Activated gamma-delta T cell treated with Interleukin-2 at 50 U/mL for 16 hours (primary cell): Measurements from ENCODE around the gene FAM124A.
A peak's percentile ranks its signal among the peaks of the same experiment; 100 is the strongest.
"Not testable (repeated sequence)": the region's sequence is repeated elsewhere in the genome, so short reads cannot be mapped to it uniquely, and the experiment has no call there.

Experiments
- DNase-seq: peaks from one replicate; pipeline ENCODE4 v3.0.0-alpha.2; 2020

FAM124A gene

GRCh38 chr13:51275101-51275500, 52.9 kb downstream of the FAM124A start:
- DNase-seq: no peak

DNA sequence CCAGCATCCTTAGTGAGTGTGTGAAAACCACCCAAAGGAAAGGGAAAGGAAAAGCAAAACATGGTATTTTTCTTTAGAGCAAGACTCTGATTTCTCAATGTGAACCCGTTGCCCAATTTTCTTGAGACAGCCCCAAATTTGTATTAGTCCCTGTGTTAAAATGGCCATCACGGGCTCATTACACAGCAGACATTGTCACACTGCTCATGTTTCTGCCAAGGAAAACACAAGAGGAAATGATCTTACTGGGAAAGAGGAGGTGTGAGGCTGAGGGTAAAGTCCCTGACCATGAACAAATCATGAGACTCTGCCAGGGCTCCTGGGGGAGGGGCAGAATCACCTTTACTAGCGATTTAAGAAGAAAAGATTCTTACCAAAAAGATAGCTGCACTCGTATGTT, 54.4 kb downstream of the FAM124A start:
- DNase-seq: no peak

DNA sequence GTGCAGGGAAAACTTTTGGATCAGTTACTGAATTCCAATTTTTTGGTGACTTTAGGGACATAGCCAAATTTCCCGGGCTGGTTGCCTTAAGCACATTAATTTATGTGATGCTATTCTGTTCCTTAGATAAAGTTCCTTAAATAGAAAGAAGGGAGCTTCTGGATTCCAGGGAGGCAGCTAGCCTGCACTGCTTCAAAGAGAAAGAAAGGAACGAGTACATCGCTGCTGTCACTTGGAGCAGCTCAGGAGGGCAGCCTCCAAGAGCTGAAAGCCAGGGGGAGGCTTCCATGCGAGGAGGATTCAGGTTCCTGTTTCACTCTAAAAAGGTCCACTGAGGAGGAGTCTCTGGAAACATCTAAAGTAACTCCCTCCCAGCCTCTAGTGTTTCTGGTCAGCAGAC, 55.7 kb downstream of the FAM124A start:
- no peak for DNase-seq

GRCh38 chr13:51278426-51279130, 56.4 kb downstream of the FAM124A start:
- no peak for DNase-seq

DNA sequence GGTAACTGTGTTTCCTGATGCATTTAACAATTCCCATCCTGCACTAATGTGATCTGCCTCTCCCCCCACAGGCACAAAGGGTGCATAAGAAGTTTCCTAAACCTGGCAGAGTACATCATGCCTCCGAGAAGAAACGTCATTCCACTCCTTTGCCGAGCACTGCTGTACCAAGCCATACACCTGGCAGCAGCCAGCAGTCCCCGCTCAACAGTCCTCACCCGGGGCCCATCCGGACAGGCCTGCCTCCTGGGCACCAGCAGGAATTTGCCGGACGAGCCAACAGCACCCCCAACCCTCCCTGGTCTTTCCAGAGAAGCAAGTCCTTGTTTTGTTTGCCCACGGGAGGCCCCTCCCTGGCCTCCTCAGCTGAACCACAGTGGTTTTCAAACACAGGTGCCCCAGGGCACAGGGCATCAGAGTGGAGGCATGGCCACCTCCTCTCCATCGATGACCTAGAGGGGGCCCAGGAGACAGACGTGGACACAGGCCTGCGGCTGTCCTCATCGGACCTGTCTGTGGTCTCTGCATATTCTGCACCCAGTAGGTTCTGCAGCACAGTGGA, 58.3 kb downstream of the FAM124A start:
- DNase-seq: no peak

- no peak for DNase-seq
These were observed 60.1 kb downstream of the FAM124A start for GRCh38 chr13:51282322-51282721.

DNA sequence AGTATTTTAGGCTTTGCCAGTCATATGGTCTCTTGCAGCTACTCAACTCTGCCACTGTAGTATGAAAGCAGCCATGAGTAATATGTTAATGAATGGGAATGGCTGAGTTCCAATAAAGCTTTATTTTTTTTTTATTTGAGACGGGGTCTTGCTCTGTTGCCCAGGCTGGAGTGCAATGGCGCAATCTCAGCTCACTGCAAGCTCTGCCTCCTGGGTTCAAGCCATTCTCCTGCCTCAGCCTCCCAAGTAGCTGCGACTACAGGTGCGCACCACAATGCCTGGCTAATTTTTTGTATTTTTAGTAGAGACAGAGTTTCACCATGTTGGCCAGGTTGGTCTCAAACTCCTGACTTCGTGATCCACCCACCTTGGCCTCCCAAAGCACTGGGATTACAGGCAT, 60.7 kb downstream of the FAM124A start:
- DNase-seq: not testable (repeated sequence)

- DNase-seq: no peak
These were observed 61.2 kb downstream of the FAM124A start for GRCh38 chr13:51283371-51283770.

- no peak for DNase-seq
These were observed 62.1 kb downstream of the FAM124A start for GRCh38 chr13:51284339-51284738.

- peak; percentile 62 for DNase-seq
These were observed 64.2 kb downstream of the FAM124A start for GRCh38 chr13:51286135-51287002.

GRCh38 chr13:51287758-51288157, 65.6 kb downstream of the FAM124A start:
- no peak for DNase-seq

- DNase-seq: not testable (repeated sequence)
These were observed 66.1 kb downstream of the FAM124A start for GRCh38 chr13:51288254-51288653.

DNA sequence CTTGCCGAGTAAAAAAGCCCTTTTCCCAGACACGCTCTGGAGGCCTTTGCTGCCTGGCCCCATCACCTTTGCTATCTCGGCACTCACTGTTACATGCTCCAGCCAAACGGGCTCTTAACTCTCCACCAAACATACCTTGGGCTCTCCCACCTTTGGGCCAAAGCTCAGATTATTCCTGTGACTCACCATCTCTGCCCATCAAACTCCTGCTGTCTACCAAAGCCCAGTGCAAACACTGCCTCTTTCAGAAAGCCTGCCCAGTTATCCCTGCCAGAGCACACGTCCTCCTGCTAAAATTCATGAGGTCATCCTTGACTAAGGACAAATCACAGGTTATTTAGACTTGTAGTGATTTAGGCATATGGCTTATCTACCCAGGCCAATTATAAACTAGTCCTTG, 69.1 kb downstream of the FAM124A start:
- no peak for DNase-seq

GRCh38 chr13:51292000-51292565, 69.9 kb downstream of the FAM124A start:
- DNase-seq: no peak

DNA sequence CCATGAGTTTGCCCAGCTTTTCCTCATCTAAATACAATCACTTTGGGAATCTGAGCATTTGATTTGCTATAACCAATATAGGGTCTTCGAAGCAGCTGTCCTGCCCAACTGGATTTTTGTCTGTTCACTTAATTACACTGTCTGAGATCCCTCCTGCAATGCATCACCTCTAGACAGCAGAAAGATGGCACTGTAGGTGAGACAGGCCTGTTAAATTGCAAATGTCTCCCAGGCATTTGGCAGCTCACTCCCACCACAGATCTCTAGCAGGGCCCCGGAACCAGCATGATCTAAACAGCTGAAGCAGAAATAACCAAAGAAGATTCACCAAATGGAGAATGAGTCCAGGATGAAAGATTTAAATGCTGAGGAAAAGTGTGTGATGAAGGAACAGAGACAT, 75.4 kb downstream of the FAM124A start:
- DNase-seq: no peak

DNA sequence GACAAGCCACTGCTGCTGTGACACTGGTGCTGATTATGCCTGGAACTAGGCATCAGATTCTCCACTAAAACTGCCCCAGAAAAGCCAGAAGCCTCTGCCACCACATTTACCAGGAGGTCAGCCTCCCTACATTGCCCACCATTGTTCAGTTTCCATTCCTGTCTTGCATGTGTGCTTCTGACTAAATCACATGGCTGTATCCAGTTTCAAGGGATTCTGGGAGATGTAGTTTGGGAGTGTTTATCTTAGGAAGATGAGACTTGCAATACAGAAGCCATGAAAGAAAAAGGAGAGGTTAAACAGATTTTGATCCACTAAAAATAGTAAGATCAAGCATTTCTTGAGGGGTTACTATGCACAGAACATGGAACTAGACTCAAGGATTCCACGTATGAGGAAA, 76.6 kb downstream of the FAM124A start:
- DNase-seq: no peak

DNA sequence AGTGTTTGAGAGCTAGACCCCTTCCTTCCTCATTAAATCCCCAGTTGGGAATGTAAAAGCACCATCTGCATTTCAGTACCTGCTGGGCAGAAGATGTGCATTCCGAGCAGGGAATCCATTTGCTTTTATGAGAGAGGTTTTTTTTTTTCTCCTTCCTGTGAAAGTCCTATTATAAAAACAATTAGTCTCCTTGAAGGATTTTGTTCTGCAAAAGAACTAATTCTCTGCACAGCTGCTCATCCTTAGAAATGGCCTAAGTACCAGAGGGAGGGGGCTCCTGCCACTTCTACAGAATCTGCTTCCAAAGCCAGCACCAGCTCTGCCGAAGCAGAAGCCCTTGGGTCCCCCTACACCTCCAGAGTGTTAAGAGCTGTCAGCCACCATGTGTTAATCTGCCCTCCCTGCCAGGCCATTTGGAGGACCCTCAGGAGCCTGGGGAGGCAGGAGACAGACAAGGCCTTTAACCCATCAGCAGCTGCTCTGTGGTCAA, 80.9 kb downstream of the FAM124A start:
- DNase-seq: no peak

GRCh38 chr13:51303882-51304281, 81.7 kb downstream of the FAM124A start:
- DNase-seq: no peak

DNA sequence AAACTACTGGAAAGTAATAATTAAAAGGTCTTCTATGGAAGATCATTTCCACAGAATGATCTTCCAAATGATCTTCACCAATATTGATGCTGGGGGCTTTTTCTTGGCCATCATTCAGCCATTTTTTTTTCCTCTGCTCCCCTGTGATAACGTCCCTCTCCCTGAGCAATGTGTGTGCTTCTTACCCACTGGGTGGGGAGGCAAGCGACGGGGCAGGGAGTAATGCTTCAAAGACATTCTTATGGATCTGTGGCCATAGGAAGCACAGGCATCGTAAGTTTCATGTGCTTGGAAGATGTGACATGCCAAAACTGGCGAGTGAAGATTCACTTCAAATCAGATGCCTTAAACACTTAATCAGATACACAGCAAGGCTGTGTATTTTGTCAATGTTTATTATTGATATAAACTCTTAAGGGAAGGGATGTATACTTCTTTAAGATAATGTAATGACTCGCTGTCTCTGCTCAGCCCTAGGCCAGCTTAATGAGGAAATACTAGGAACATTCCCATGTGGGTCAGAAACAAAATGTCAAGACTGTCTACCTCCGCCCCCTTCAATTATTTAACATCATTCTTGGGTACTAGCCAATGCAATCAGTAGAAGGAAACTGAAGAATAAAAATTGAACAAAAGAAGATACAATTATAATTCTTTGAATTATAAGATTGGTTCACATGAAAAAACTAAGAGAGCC, 83.2 kb downstream of the FAM124A start:
- DNase-seq: no peak

- DNase-seq: no peak
These were observed 86.6 kb downstream of the FAM124A start for GRCh38 chr13:51308781-51309180.

GRCh38 chr13:51311231-51311630, 89.0 kb downstream of the FAM124A start:
- DNase-seq: no peak

- no peak for DNase-seq
These were observed 89.8 kb downstream of the FAM124A start for GRCh38 chr13:51311957-51312520.
